Measurements from ENCODE around the gene CALCR.

Gene CALCR

GRCh38 chr7:93574646-93575554 lies at the start of gene CALCR:
TSS of gene CALCR (minus strand) at chr7:93574724. CDS start at chr7:93486981, 87,743 bp downstream.
- no peak for TF ChIP-seq CTCF (IDR thresholded peaks at IDR 0.05; ENCODE audit: low read depth, low read length)
- H3K4me3 ChIP-seq (ENCODE audit: low read depth, low read length), result no peak within 1 kb of the TSS
- no peak for DNase-seq (ENCODE audit: low read depth, low spot score)
- in situ Hi-C loops (cut with HindIII; ENCODE audit: low sequenced_read_pairs), result no loop called here

- H3K4me3 ChIP-seq (ENCODE audit: low read depth, low read length), result no peak overlapping the region
- DNase-seq (ENCODE audit: low read depth, low spot score), result no peak
- TF ChIP-seq CTCF (IDR thresholded peaks at IDR 0.05; ENCODE audit: low read depth, low read length), result no peak
- in situ Hi-C loops (cut with HindIII; ENCODE audit: low sequenced_read_pairs), result no loop called here
Measured at GRCh38 chr7:93623816-93624215, 49.3 kb upstream of the CALCR start.

GRCh38 chr7:93622036-93623033 lies 47.8 kb upstream of the CALCR start:
- no peak overlapping the region for H3K4me3 ChIP-seq (ENCODE audit: low read depth, low read length)
- in situ Hi-C loops (cut with HindIII; ENCODE audit: low sequenced_read_pairs), result no loop called here
- TF ChIP-seq CTCF (IDR thresholded peaks at IDR 0.05; ENCODE audit: low read depth, low read length), result peak; percentile 52
- peak; percentile 29 for DNase-seq (ENCODE audit: low read depth, low spot score)

- in situ Hi-C loops (cut with HindIII; ENCODE audit: low sequenced_read_pairs), result no loop called here
- DNase-seq (ENCODE audit: low read depth, low spot score), result no peak
- no peak overlapping the region for H3K4me3 ChIP-seq (ENCODE audit: low read depth, low read length)
- no peak for TF ChIP-seq CTCF (IDR thresholded peaks at IDR 0.05; ENCODE audit: low read depth, low read length)
Measured at GRCh38 chr7:93620864-93621263, 46.3 kb upstream of the CALCR start.

GRCh38 chr7:93620057-93620456 lies 45.5 kb upstream of the CALCR start:
- no peak overlapping the region for H3K4me3 ChIP-seq (ENCODE audit: low read depth, low read length)
- DNase-seq (ENCODE audit: low read depth, low spot score), result no peak
- no peak for TF ChIP-seq CTCF (IDR thresholded peaks at IDR 0.05; ENCODE audit: low read depth, low read length)
- in situ Hi-C loops (cut with HindIII; ENCODE audit: low sequenced_read_pairs), result no loop called here

GRCh38 chr7:93601363-93601762 lies 26.8 kb upstream of the CALCR start:
- no peak for DNase-seq (ENCODE audit: low read depth, low spot score)
- no peak overlapping the region for H3K4me3 ChIP-seq (ENCODE audit: low read depth, low read length)
- in situ Hi-C loops (cut with HindIII; ENCODE audit: low sequenced_read_pairs), result no loop called here
- peak; percentile 8 for TF ChIP-seq CTCF (IDR thresholded peaks at IDR 0.05; ENCODE audit: low read depth, low read length)

All from astrocyte of the spinal cord (primary cell).